Stimulated activated CD8-positive, alpha-beta memory T cell treated with anti-CD3 and anti-CD28 coated beads, Interleukin-12 subunit alpha, Interleukin-12 subunit beta, amount 100 ng/mL, for 4 hours (primary cell): ENCODE data around the gene SIL1.
A peak's percentile ranks its signal among the peaks of the same experiment; 100 is the strongest.
"Not testable (repeated sequence)": the region's sequence is repeated elsewhere in the genome, so short reads cannot be mapped to it uniquely, and the experiment has no call there.

Experiments used
- DNase-seq: peaks from one replicate; pipeline ENCODE4 v3.0.0-alpha.2; 2020; ENCODE audit warnings: low read depth

The SIL1 gene

GRCh38 chr5:139197710-139198669, at the start of gene SIL1:
SIL1 (minus strand) TSS chr5:139198368; CDS start chr5:139127843, 70,525 bp downstream.
- peak; percentile 98 for DNase-seq

- DNase-seq: peak; percentile 12
These were observed 48.2 kb upstream of the SIL1 start for GRCh38 chr5:139246394-139246793.

DNA sequence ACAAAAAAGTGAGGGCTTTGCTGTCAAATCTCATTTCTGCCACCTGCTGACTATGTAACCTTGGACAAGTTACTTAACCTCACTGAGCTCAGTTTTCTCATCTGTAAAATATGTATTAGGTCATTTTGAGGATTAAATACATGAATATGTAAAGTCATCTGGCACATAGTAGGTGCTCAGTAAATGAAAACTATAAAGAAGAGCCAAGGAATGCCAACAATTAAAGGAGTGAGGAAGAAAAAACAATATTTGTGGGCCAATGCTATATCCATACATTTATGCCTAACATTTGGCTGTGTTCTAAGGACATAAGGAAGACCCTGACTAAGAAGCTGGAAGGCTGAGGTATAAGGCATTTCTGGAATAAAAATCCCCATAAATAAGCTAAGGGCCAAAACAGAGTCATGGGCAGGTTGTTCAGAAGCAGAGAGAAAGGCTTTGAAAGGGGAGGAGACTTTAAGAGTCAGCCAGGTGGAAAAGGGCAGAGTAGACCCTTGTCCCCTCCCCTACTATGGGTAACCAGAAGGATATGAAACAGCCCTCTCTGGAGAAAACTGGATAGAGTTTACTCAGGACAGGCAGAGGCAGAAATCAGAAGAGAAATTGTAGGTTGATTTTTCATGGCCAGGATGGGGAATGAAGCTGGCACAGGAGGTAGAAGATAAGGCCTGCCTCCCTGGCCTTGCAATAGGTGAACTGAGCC, 47.6 kb upstream of the SIL1 start:
- DNase-seq: no peak

- DNase-seq: no peak
These were observed 45.3 kb upstream of the SIL1 start for GRCh38 chr5:139243425-139243970.

DNA sequence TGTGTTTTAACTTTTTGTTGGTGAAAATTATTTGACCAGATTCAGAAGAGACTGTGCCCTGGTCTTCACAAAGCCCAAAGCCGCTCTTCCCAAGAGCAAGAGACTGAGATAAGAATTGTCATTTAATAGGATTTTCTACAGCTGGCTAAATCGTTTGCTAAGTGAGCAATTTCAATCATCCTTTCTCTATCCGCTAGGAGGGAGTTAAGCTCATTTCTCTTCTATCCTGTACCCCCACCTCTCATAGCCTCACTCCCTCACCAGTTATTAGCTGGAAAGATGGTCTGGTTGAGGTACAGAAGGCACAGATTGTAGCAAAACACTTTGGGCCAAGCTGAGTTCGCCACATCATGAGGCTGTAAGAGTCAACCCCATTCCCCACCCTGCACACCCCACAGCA, 43.0 kb upstream of the SIL1 start:
- no peak for DNase-seq

GRCh38 chr5:139236479-139236878, 38.3 kb upstream of the SIL1 start:
- no peak for DNase-seq

- no peak for DNase-seq
These were observed 34.1 kb upstream of the SIL1 start for GRCh38 chr5:139232147-139232724.

DNA sequence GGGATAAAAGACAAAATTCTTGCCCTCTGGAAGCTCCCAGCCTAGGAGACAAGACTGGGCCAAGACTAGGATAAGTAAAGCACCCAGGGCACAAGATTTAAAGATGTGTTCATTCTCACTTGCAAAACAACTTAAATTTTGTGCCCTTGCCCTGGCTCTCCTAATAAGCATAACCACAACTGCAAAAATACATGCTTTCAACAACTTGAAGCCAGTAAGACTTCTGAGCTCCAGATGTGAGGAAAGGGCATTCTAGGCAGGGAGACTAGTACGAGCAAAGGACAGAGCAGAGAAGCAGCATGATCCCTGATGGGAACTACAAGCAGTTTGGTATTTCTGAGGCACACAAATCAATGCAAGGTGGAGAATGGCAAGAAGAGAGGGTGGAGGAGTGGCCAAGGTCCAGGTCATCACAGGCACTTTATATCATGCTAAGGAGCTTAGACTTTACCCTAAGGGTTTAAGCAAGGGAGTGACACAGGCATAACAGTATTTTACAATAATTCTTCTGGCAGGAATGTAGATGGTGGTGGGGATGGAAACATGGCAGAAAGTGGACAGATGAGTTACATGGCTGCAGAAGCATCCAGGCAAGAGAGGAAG, 30.1 kb upstream of the SIL1 start:
- DNase-seq: no peak

DNA sequence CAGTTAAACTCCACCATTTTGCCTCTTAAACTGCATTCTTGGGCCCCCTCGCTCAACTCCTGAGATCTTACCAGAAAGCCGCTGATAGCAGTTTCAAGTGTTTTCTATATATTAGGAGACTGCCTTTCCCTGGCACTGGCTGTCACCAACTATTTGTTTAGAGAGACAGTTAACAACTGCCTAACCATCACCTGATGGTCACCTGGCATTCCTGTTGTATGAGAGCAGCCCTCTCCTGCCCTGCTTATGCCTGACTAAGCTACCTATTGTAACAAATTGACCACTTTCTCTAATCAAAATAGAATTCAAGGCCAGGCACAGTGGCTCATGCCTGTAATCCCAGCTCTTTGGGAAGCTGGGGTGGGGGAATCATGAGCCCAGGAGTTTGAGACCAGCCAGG, 28.0 kb upstream of the SIL1 start:
- DNase-seq: no peak

GRCh38 chr5:139223481-139223880, 25.3 kb upstream of the SIL1 start:
- DNase-seq: no peak

GRCh38 chr5:139222346-139222745, 24.2 kb upstream of the SIL1 start:
- DNase-seq: no peak

DNA sequence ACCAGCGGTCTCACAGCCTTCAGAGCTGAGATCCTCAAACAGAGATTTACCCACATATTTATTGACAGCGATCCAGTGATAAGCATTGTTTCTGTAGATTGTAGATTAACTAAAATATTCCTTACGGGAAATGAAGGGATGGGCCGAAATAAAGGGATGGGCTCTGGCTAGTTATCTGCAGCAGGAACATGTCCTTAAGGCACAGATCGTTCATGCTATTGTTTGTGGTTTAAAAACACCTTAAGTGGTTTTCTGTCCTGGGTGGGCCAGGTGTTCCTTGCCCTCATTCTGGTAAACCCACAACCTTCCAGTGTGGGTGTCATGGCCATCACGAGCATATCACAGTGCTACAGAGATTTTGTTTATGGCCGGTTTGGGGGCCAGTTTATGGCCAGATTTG, 19.9 kb upstream of the SIL1 start:
- DNase-seq: not testable (repeated sequence)

GRCh38 chr5:139215107-139215975, 17.2 kb upstream of the SIL1 start:
- no peak for DNase-seq

- no peak for DNase-seq
These were observed 16.5 kb upstream of the SIL1 start for GRCh38 chr5:139214646-139215045.

- no peak for DNase-seq
These were observed 14.7 kb upstream of the SIL1 start for GRCh38 chr5:139212906-139213305.

- DNase-seq: no peak
These were observed 14.3 kb upstream of the SIL1 start for GRCh38 chr5:139212486-139212885.

DNA sequence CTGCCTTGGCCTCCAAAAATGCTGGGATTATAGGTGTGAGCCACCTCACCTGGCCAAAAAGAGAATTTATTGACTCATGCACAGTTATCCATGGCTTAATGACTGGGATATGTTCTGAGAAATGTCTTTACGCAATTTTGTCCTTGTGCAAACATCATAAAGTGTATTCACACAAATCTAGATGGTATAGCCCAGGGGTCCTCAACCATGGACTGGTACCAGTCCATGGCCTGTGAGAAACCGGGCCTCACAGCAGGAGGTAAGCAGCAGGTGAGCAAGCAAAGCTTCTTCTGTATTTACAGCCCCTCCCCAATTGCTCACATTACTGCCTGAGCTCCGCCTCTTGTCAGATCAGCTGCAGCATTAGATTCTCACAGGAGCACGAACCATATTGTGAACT, 12.4 kb upstream of the SIL1 start:
- DNase-seq: no peak

GRCh38 chr5:139207297-139208000, 9.3 kb upstream of the SIL1 start:
- no peak for DNase-seq

DNA sequence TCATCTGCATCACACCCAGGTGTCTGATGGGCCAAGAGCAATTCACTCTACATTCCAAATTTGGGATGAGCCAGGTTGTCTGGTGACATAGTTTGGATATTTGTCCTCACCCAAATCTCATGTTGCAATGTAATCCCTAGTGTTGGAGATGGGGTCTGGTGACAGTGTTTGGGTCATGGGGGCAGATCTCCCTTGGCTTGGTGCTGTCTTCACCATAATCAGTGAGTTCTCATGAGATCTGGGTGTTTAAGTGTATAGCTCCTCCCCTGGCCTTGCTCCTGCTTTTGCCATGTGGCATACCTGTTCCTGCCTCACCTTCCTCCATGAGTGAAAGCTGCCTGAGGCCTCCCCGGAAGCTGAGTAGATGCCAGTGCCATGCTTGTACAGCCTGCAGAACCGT, 7.4 kb upstream of the SIL1 start:
- DNase-seq: no peak

- no peak for DNase-seq
These were observed 7.0 kb upstream of the SIL1 start for GRCh38 chr5:139205124-139205523.

- DNase-seq: no peak
These were observed 6.0 kb upstream of the SIL1 start for GRCh38 chr5:139204196-139204595.
